PC-9 (cell line): ENCODE results near the gene SELENBP1.

ENCODE experiments used
- EZH2 ChIP-seq: fragments of 200-600 bp; sonication (generic); IDR thresholded peaks from 2 replicates; pipeline ENCODE4 v1.8.0; 2017; ENCODE audit warnings: antibody characterized with exemption, low read depth
- TF ChIP-seq, protein P1 (sequence below): fragments of 200-600 bp; sonication (generic); conservative IDR thresholded peaks from 2 replicates; pipeline ENCODE4 v1.6.1; 2017; ENCODE audit warnings: mixed run types, antibody characterized with exemption, mild to moderate bottlenecking, moderate library complexity

DNA sequence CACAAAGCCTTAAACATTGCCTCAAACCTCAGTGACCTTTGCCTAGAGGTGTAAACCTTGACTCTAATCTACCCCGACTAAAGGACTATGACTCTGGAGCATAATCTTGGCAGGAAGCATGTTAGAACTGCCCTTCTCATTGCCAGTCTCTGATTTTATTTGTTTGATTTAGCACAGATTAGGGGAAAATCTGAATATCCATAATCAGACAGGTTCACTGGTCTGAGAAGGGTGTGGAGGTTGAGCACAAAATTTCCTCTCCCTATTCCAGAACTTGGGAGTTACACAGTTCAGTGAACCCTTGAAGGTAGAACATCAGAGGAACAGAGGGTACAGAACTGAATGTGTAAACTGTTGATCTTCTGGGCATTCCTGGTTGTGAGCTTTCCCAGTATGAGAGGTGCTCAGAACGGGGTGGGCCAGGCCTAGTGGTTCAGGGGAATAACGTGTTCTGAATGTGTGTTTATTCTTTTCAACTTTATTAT, 18.6 kb upstream of the SELENBP1 start:
- TF ChIP-seq, protein P1, sequence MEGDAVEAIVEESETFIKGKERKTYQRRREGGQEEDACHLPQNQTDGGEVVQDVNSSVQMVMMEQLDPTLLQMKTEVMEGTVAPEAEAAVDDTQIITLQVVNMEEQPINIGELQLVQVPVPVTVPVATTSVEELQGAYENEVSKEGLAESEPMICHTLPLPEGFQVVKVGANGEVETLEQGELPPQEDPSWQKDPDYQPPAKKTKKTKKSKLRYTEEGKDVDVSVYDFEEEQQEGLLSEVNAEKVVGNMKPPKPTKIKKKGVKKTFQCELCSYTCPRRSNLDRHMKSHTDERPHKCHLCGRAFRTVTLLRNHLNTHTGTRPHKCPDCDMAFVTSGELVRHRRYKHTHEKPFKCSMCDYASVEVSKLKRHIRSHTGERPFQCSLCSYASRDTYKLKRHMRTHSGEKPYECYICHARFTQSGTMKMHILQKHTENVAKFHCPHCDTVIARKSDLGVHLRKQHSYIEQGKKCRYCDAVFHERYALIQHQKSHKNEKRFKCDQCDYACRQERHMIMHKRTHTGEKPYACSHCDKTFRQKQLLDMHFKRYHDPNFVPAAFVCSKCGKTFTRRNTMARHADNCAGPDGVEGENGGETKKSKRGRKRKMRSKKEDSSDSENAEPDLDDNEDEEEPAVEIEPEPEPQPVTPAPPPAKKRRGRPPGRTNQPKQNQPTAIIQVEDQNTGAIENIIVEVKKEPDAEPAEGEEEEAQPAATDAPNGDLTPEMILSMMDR: no peak
- TF ChIP-seq EZH2: no peak
